T1000 (cell line): ENCODE measurements around the gene OCRL.
"Not testable (repeated sequence)": the region's sequence is repeated elsewhere in the genome, so short reads cannot be mapped to it uniquely, and the experiment has no call there.

ENCODE experiments used
- DNase-seq: peaks from one replicate; lab custom pipeline; 2025; ENCODE audit warnings: mixed read lengths; lab: John Stamatoyannopoulos, UW

The OCRL gene

GRCh38 chrX:129534816-129535578 lies 5.1 kb upstream of the OCRL start:
- DNase-seq, result no peak

- no peak for DNase-seq
These were observed 694 bp downstream of the OCRL start for GRCh38 chrX:129540722-129541184.

GRCh38 chrX:129544780-129545179 lies 4.7 kb downstream of the OCRL start:
- DNase-seq, result no peak

GRCh38 chrX:129545408-129545807 lies 5.3 kb downstream of the OCRL start:
- DNase-seq, result no peak

- no peak for DNase-seq
These were observed 9.1 kb downstream of the OCRL start for GRCh38 chrX:129549124-129549523.

- no peak for DNase-seq
These were observed 13.7 kb downstream of the OCRL start for GRCh38 chrX:129553619-129554288.

- not testable (repeated sequence) for DNase-seq
These were observed 14.8 kb downstream of the OCRL start for GRCh38 chrX:129554816-129555215.

- no peak for DNase-seq
These were observed 16.8 kb downstream of the OCRL start for GRCh38 chrX:129556806-129557315.

GRCh38 chrX:129557844-129558480 lies 17.9 kb downstream of the OCRL start:
- DNase-seq, result no peak

GRCh38 chrX:129559783-129560182 lies 19.7 kb downstream of the OCRL start:
- DNase-seq, result no peak

GRCh38 chrX:129561453-129561852 lies 21.4 kb downstream of the OCRL start:
- DNase-seq, result no peak

- not testable (repeated sequence) for DNase-seq
These were observed 24.3 kb downstream of the OCRL start for GRCh38 chrX:129564345-129564744.

GRCh38 chrX:129565046-129565650 lies 25.1 kb downstream of the OCRL start:
- no peak for DNase-seq

- no peak for DNase-seq
These were observed 26.0 kb downstream of the OCRL start for GRCh38 chrX:129566073-129566472.

- no peak for DNase-seq
These were observed 28.3 kb downstream of the OCRL start for GRCh38 chrX:129568349-129568748.

GRCh38 chrX:129572422-129572821 lies 32.4 kb downstream of the OCRL start:
- no peak for DNase-seq

- not testable (repeated sequence) for DNase-seq
These were observed 33.6 kb downstream of the OCRL start for GRCh38 chrX:129573652-129574051.

GRCh38 chrX:129574214-129574613 lies 34.2 kb downstream of the OCRL start:
- DNase-seq, result no peak

- no peak for DNase-seq
These were observed 36.5 kb downstream of the OCRL start for GRCh38 chrX:129576539-129576938.

GRCh38 chrX:129577473-129577872 lies 37.4 kb downstream of the OCRL start:
- no peak for DNase-seq

GRCh38 chrX:129577877-129578276 lies 37.8 kb downstream of the OCRL start:
- DNase-seq, result no peak

- DNase-seq, result no peak
These were observed 41.8 kb downstream of the OCRL start for GRCh38 chrX:129581904-129582303.
